Ammon's horn (tissue), 1 donor: ENCODE data around the gene TAX1BP3.
A peak's percentile ranks its signal among the peaks of the same experiment; 100 is the strongest.
"Not testable (repeated sequence)": the region's sequence is repeated elsewhere in the genome, so short reads cannot be mapped to it uniquely, and the experiment has no call there.

Experiments used
- DNase-seq: peaks from one replicate; pipeline ENCODE4 v3.0.0-alpha.2; 2016; ENCODE audit warnings: low spot score

Gene TAX1BP3

GRCh38 chr17:3668279-3669084 lies at the start of gene TAX1BP3, which contains the start of gene EMC6:
TAX1BP3 (minus strand) TSS chr17:3668578; CDS start chr17:3668526, 52 bp downstream.
EMC6 (plus strand) TSS chr17:3668812; CDS start chr17:3669147, 335 bp downstream.
- peak; percentile 98 for DNase-seq

GRCh38 chr17:3715296-3715695 lies 46.9 kb upstream of the TAX1BP3 start:
- DNase-seq: no peak

GRCh38 chr17:3712811-3713463 lies 44.6 kb upstream of the TAX1BP3 start:
- no peak for DNase-seq

- DNase-seq: no peak
Measured at GRCh38 chr17:3710951-3711383, 42.6 kb upstream of the TAX1BP3 start.

GRCh38 chr17:3708366-3708765 lies 40.0 kb upstream of the TAX1BP3 start:
- no peak for DNase-seq

- not testable (repeated sequence) for DNase-seq
Measured at GRCh38 chr17:3705718-3705984, 37.3 kb upstream of the TAX1BP3 start.

GRCh38 chr17:3704931-3705717 lies 36.7 kb upstream of the TAX1BP3 start:
- DNase-seq: no peak

GRCh38 chr17:3702041-3702539 lies 33.7 kb upstream of the TAX1BP3 start:
- DNase-seq: not testable (repeated sequence)

GRCh38 chr17:3699951-3700350 lies 31.6 kb upstream of the TAX1BP3 start:
- DNase-seq: no peak

GRCh38 chr17:3698139-3698538 lies 29.8 kb upstream of the TAX1BP3 start:
- no peak for DNase-seq

GRCh38 chr17:3697103-3697476 lies 28.7 kb upstream of the TAX1BP3 start:
- peak; percentile 31 for DNase-seq

GRCh38 chr17:3695723-3696411 lies 27.5 kb upstream of the TAX1BP3 start, which contains the start of gene P2RX5:
P2RX5 (minus strand) TSS chr17:3696155; CDS start chr17:3696005, 150 bp downstream.
- DNase-seq: no peak

- no peak for DNase-seq
Measured at GRCh38 chr17:3695129-3695722, 26.8 kb upstream of the TAX1BP3 start.

GRCh38 chr17:3693829-3694231 lies 25.5 kb upstream of the TAX1BP3 start:
- DNase-seq: no peak

GRCh38 chr17:3693141-3693540 lies 24.8 kb upstream of the TAX1BP3 start:
- DNase-seq: no peak

- DNase-seq: no peak
Measured at GRCh38 chr17:3692346-3692745, 24.0 kb upstream of the TAX1BP3 start.

- no peak for DNase-seq
Measured at GRCh38 chr17:3691617-3692067, 23.3 kb upstream of the TAX1BP3 start.

GRCh38 chr17:3690094-3690715 lies 21.8 kb upstream of the TAX1BP3 start:
- no peak for DNase-seq

GRCh38 chr17:3689262-3690093 lies 21.1 kb upstream of the TAX1BP3 start:
- no peak for DNase-seq

GRCh38 chr17:3688852-3689261 lies 20.5 kb upstream of the TAX1BP3 start:
- no peak for DNase-seq
